Osteocyte (in vitro differentiated cells): ENCODE measurements around the gene GABRB1. TPM values are rescaled to one million over a fixed set of nuclear protein-coding genes. Genes with fewer than 3 reads are reported as not detected.

ENCODE experiments used
- DNase-seq: peaks from one replicate; pipeline ENCODE4 v3.0.0; 2021; ENCODE audit warnings: mixed read lengths; ENCODE audit not compliant: unreplicated experiment; ENCODE audit errors: extremely low spot score
- H3K27ac Mint-ChIP-seq: one replicate; pipeline ENCODE4 v1.8.0; 2021; ENCODE audit warnings: mild to moderate bottlenecking, mixed read lengths; ENCODE audit not compliant: unreplicated experiment
- H3K27me3 Mint-ChIP-seq: one replicate; pipeline ENCODE4 v1.8.0; 2021; ENCODE audit warnings: mixed read lengths; ENCODE audit not compliant: unreplicated experiment
- H3K36me3 Mint-ChIP-seq: one replicate; pipeline ENCODE4 v1.8.0; 2021; ENCODE audit warnings: mixed read lengths; ENCODE audit not compliant: unreplicated experiment
- H3K4me1 Mint-ChIP-seq: one replicate; pipeline ENCODE4 v1.8.0; 2021; ENCODE audit warnings: mixed read lengths; ENCODE audit not compliant: unreplicated experiment
- H3K4me3 Mint-ChIP-seq: one replicate; pipeline ENCODE4 v1.8.0; 2021; ENCODE audit warnings: mild to moderate bottlenecking, moderate library complexity, mixed read lengths; ENCODE audit not compliant: unreplicated experiment
- H3K9me3 Mint-ChIP-seq: one replicate; pipeline ENCODE4 v1.8.0; 2021; ENCODE audit warnings: mixed read lengths; ENCODE audit not compliant: unreplicated experiment
- total RNA-seq: library from RNA; stranded (reverse); gene quantifications from 2 replicates; pipeline ENCODE4 v1.2.1, GENCODE V29; 2021
- TF ChIP-seq, protein P1 (sequence below): fragments of 200-600 bp; sonication (generic); IDR thresholded peaks from 2 replicates; pipeline ENCODE4 v1.5.0; 2021; ENCODE audit warnings: antibody characterized with exemption, mild to moderate bottlenecking, moderate library complexity

Gene GABRB1
- total RNA-seq, 1 donor from 2014 or later: not detected

DNA sequence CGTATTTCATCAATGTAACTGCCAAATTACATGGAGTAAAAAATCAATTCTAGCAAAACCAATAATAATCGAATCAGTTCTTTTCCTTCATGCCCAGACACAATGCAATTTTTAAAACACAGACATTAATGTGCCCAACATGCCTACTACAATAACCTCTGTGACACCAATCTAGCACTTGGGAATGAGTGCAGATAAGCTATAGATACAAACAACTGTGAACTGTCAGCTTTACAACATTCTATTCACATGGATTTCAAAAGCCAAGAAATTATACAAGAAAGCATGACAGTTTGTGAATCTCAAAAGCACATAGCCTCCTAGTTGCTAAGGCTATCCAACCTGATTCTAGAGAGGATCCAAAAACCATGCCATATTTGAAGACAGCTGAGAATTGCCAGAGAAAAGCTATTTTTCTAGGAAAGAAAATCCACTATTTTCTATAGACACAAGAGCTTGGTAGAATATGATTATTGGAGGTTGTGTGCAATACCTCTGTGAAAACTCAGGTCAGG, 351.5 kb downstream of the GABRB1 start:
- Mint-ChIP-seq H3K36me3 (no peaks in the 10 kb centered on the region), H3K27ac (no peak overlapping the region), H3K27me3 (peaks cover 35% of the 10 kb centered on the region), H3K4me3 (no peak overlapping the region), H3K4me1 (no peaks in the 10 kb centered on the region), H3K9me3 (no peaks in the 10 kb centered on the region)
- DNase-seq: no peak
- TF ChIP-seq, protein P1, sequence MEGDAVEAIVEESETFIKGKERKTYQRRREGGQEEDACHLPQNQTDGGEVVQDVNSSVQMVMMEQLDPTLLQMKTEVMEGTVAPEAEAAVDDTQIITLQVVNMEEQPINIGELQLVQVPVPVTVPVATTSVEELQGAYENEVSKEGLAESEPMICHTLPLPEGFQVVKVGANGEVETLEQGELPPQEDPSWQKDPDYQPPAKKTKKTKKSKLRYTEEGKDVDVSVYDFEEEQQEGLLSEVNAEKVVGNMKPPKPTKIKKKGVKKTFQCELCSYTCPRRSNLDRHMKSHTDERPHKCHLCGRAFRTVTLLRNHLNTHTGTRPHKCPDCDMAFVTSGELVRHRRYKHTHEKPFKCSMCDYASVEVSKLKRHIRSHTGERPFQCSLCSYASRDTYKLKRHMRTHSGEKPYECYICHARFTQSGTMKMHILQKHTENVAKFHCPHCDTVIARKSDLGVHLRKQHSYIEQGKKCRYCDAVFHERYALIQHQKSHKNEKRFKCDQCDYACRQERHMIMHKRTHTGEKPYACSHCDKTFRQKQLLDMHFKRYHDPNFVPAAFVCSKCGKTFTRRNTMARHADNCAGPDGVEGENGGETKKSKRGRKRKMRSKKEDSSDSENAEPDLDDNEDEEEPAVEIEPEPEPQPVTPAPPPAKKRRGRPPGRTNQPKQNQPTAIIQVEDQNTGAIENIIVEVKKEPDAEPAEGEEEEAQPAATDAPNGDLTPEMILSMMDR: no peak

- Mint-ChIP-seq H3K4me3 (no peak overlapping the region), H3K36me3 (no peaks in the 10 kb centered on the region), H3K9me3 (no peaks in the 10 kb centered on the region), H3K27me3 (peaks cover 44% of the 10 kb centered on the region), H3K4me1 (no peaks in the 10 kb centered on the region), H3K27ac (no peak overlapping the region)
- DNase-seq: no peak
- TF ChIP-seq, protein P1: peak; percentile 70
These were observed 352.6 kb downstream of the GABRB1 start for GRCh38 chr4:47383829-47384427.

- H3K27ac Mint-ChIP-seq: no peak overlapping the region
- no peaks in the 10 kb centered on the region for H3K36me3 Mint-ChIP-seq
- H3K4me3 Mint-ChIP-seq: no peak overlapping the region
- TF ChIP-seq, protein P1: no peak
- H3K9me3 Mint-ChIP-seq: no peaks in the 10 kb centered on the region
- H3K27me3 Mint-ChIP-seq: peaks cover 49% of the 10 kb centered on the region
- DNase-seq: no peak
- no peaks in the 10 kb centered on the region for H3K4me1 Mint-ChIP-seq
These were observed 354.8 kb downstream of the GABRB1 start for GRCh38 chr4:47386146-47386545.

- H3K4me3 Mint-ChIP-seq: no peak overlapping the region
- DNase-seq: no peak
- H3K4me1 Mint-ChIP-seq: no peaks in the 10 kb centered on the region
- no peaks in the 10 kb centered on the region for H3K36me3 Mint-ChIP-seq
- no peak overlapping the region for H3K27ac Mint-ChIP-seq
- H3K27me3 Mint-ChIP-seq: peaks cover 49% of the 10 kb centered on the region
- H3K9me3 Mint-ChIP-seq: no peaks in the 10 kb centered on the region
- TF ChIP-seq, protein P1: no peak
These were observed 355.3 kb downstream of the GABRB1 start for GRCh38 chr4:47386561-47387235.

- Mint-ChIP-seq H3K27me3 (peaks cover 59% of the 10 kb centered on the region), H3K4me1 (no peaks in the 10 kb centered on the region), H3K27ac (no peak overlapping the region), H3K4me3 (no peak overlapping the region), H3K9me3 (no peaks in the 10 kb centered on the region), H3K36me3 (no peaks in the 10 kb centered on the region)
- TF ChIP-seq, protein P1: no peak
- no peak for DNase-seq
These were observed 359.2 kb downstream of the GABRB1 start for GRCh38 chr4:47390428-47391125.
